ENCODE results near the gene CAMK2N1. TPM values are rescaled to one million over a fixed set of nuclear protein-coding genes. Genes with fewer than 3 reads are reported as not detected.
"Not testable (repeated sequence)": the region's sequence is repeated elsewhere in the genome, so short reads cannot be mapped to it uniquely, and the experiment has no call there.

The CAMK2N1 gene
- under 1 TPM; 0.47 to 0.82 TPM for total RNA-seq

DNA sequence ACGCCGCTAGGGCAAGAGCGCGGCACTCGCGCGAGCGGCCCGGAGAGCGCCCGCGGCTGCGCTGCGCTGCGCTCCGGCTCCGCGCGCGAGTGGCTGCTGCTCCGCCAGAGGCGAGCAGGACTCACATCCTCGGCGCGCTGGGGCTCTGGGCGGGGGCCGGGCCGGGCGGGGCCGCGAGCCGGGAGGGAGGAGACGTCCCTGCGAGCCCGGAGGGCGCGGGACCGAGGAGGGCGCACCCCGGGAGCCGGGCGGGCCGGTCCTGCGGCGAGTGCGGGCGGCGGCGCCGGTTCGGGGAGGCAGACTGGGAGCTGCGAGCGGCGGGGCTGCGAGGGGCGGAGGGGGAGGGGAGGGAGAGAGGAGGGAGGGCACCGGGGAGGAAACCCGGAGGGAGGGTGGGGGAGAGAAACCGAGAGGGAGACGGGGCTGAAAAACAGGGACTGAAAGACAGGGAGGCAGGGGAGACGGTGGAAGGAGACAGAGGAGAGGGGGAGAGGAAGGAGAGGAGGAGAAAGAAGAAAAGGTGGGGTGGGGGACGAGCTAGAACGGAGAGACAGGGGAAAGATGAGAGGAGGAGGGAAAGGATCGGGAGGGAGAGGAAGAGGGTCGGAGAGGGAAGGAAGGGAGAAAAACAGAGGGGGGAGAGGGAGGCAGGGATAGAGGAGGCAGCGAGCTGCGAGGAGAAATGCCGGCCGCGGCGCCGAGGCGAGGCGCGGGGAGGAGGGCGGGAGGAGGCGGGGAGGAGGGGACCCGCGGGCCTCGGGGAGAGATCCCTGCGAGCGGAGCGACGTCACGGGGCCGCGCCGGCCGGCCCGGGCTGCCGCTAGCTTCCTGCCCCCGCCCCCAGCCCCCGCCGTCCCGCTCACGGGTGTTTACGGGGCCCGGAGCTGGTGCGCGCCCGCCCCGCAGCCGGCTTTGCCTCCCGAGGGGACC is at the start of gene CAMK2N1:
CAMK2N1 (minus strand) TSS at position 684 of the 930 bp plus-strand sequence. CDS start 831 bp downstream, outside the sequence.
- Mint-ChIP-seq H3K27ac (no peak within 1 kb of the TSS), H3K4me3 (peak within 1 kb of the TSS; percentile 72), H3K9me3 (ENCODE audit: low read depth) (no peaks in the 10 kb centered on the region), H3K4me1 (peaks cover 10% of the 10 kb centered on the region), H3K36me3 (no peaks in the 10 kb centered on the region), H3K27me3 (peaks cover 76% of the 10 kb centered on the region)
- ATAC-seq (peak; percentile 73), DNase-seq (peak; percentile 54)
- CTCF ChIA-PET: interaction anchor here (0.6 to 1.7 kb wide), 5 partner anchors 9 to 274 kb away, joined by 3 to 6 read pairs (median 3); no protein-coding TSS in a partner anchor

GRCh38 chr1:20534659-20535417 is 48.8 kb upstream of the CAMK2N1 start:
- no peak for DNase-seq
- H3K27me3 Mint-ChIP-seq: peaks cover 64% of the 10 kb centered on the region
- CTCF ChIA-PET: interaction anchor here (1.4 kb wide), 1 partner anchor 12 kb away, joined by 3 read pairs; no protein-coding TSS in a partner anchor
- no peaks in the 10 kb centered on the region for H3K4me1 Mint-ChIP-seq
- no peak overlapping the region for H3K4me3 Mint-ChIP-seq
- ATAC-seq: no peak
- H3K27ac Mint-ChIP-seq: no peak overlapping the region
- H3K36me3 Mint-ChIP-seq: no peaks in the 10 kb centered on the region
- H3K9me3 Mint-ChIP-seq (ENCODE audit: low read depth): no peaks in the 10 kb centered on the region

DNA sequence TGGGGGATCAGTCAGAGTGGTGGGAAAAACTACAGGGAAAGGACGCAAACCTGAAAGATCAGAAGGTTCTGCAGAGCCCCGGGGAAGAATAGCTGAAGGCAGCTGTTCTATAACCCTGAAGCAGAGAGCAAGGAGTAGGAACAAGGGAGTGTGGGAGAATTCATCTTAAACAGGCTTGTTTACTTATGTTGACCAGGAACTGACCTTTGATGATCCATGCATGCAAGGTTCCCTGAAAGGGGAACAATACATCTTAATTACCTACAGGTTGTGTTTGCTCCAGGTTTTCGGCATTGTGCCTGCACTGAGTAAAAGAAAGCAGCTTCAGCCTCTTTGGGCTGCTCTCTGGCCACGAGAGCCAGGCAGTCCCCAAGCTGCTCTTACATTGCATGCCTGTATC is 47.6 kb upstream of the CAMK2N1 start:
- no peak overlapping the region for H3K4me3 Mint-ChIP-seq
- CTCF ChIA-PET: no interaction called here
- H3K4me1 Mint-ChIP-seq: no peaks in the 10 kb centered on the region
- H3K9me3 Mint-ChIP-seq (ENCODE audit: low read depth): no peaks in the 10 kb centered on the region
- H3K36me3 Mint-ChIP-seq: no peaks in the 10 kb centered on the region
- no peak for DNase-seq
- no peak overlapping the region for H3K27ac Mint-ChIP-seq
- peaks cover 63% of the 10 kb centered on the region for H3K27me3 Mint-ChIP-seq
- no peak for ATAC-seq

DNA sequence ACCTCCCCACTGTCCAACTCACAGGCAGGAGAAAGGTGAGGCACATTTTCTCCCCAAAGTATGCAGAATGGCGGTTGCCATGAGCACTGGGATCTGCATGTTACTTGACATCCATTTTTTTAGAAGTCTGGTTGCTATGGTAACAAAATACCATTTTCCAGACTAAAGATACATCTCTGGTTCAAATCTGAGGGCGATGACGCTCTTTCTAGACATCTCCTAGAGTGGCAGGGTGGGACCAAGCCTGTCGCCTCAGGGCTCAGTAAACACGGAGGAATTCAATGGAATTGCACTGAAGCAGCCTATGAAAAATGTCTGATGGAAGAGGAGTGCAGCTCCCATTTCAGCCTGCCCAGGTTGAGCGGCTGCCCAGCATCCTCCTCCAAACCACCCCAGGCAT is 44.9 kb upstream of the CAMK2N1 start:
- ATAC-seq: no peak
- Mint-ChIP-seq H3K4me3 (no peak overlapping the region), H3K27ac (no peak overlapping the region), H3K9me3 (ENCODE audit: low read depth) (no peaks in the 10 kb centered on the region), H3K27me3 (peaks cover 64% of the 10 kb centered on the region), H3K36me3 (no peaks in the 10 kb centered on the region), H3K4me1 (no peaks in the 10 kb centered on the region)
- DNase-seq: no peak
- CTCF ChIA-PET: no interaction called here

DNA sequence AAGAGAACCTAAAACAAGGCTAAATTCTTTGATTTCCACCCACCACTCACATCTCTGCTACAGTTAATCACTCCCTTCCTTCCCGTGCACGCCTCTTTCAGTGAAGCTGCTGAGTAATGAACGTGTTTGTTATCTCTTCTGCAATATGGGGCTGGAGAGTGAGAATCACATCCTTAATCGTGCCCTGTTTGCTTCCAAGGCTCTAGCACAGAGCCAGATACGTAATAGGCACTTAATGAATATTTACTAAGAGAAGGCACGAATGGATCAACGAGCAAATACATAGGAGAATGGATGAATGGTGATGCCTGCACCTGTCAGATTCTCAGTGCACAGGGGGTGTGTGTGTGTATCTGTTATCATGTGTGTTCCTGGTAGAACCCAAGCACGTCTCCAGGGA is 44.3 kb upstream of the CAMK2N1 start:
- H3K27ac Mint-ChIP-seq: no peak overlapping the region
- no peak for ATAC-seq
- no peak overlapping the region for H3K4me3 Mint-ChIP-seq
- no peaks in the 10 kb centered on the region for H3K4me1 Mint-ChIP-seq
- H3K9me3 Mint-ChIP-seq (ENCODE audit: low read depth): no peaks in the 10 kb centered on the region
- peaks cover 62% of the 10 kb centered on the region for H3K27me3 Mint-ChIP-seq
- CTCF ChIA-PET: no interaction called here
- H3K36me3 Mint-ChIP-seq: no peaks in the 10 kb centered on the region
- no peak for DNase-seq

DNA sequence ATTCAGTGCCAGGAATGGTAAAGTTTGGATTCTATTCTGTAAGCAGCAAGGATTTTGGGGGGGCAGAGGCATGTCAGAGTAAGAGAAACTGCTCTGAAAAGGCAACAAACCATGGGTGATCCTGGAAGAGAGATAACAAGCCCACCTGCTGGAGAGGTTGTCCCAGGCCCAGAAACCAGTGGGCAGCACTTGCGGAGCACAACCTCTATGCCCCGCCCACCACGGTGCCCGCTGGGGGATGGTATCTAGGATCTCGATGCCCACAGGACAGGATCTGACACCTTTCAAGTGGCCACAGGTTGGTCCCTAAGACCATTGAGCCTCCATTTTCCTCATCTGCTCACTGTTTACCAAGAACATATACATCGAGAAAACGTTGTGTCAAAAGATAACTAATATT is 42.2 kb upstream of the CAMK2N1 start:
- CTCF ChIA-PET: no interaction called here
- Mint-ChIP-seq H3K36me3 (no peaks in the 10 kb centered on the region), H3K9me3 (ENCODE audit: low read depth) (no peaks in the 10 kb centered on the region), H3K4me1 (no peaks in the 10 kb centered on the region), H3K27me3 (peaks cover 43% of the 10 kb centered on the region), H3K27ac (no peak overlapping the region), H3K4me3 (no peak overlapping the region)
- ATAC-seq: no peak
- DNase-seq: no peak

DNA sequence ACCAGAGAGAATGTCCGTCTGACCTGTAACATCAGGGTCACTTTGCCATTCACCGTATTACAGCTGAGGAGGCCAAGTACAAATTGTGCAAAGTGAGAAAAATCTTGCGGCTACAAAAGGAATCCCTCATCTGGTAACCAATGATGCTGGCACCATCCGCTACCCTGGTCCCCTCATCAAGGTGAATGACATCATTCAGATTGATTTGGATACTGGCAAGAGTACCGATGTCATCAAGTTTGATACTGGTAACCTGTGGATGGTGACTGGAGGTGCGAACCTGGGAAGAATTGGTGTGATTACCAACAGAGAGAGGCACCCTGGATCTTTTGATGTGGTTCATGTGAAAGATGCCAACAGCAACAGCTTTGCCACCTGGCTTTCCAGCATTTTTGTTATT is 40.3 kb upstream of the CAMK2N1 start:
- Mint-ChIP-seq H3K27me3 (peaks cover 43% of the 10 kb centered on the region), H3K9me3 (ENCODE audit: low read depth) (no peaks in the 10 kb centered on the region), H3K4me1 (no peaks in the 10 kb centered on the region), H3K4me3 (no peak overlapping the region), H3K36me3 (no peaks in the 10 kb centered on the region), H3K27ac (no peak overlapping the region)
- CTCF ChIA-PET: no interaction called here
- DNase-seq (no peak), ATAC-seq (no peak)

GRCh38 chr1:20521960-20522861 is 36.2 kb upstream of the CAMK2N1 start:
- ATAC-seq (peak; percentile 60), DNase-seq (peak; percentile 76)
- Mint-ChIP-seq H3K4me1 (peaks cover 5% of the 10 kb centered on the region), H3K27ac (no peak overlapping the region), H3K27me3 (peaks cover 40% of the 10 kb centered on the region), H3K4me3 (no peak overlapping the region), H3K9me3 (ENCODE audit: low read depth) (no peaks in the 10 kb centered on the region), H3K36me3 (no peaks in the 10 kb centered on the region)
- CTCF ChIA-PET: interaction anchor here (0.6 to 2.9 kb wide), 5 partner anchors 110 to 212 kb away, joined by 3 to 10 read pairs (median 4); partner anchors contain the start of gene PINK1

DNA sequence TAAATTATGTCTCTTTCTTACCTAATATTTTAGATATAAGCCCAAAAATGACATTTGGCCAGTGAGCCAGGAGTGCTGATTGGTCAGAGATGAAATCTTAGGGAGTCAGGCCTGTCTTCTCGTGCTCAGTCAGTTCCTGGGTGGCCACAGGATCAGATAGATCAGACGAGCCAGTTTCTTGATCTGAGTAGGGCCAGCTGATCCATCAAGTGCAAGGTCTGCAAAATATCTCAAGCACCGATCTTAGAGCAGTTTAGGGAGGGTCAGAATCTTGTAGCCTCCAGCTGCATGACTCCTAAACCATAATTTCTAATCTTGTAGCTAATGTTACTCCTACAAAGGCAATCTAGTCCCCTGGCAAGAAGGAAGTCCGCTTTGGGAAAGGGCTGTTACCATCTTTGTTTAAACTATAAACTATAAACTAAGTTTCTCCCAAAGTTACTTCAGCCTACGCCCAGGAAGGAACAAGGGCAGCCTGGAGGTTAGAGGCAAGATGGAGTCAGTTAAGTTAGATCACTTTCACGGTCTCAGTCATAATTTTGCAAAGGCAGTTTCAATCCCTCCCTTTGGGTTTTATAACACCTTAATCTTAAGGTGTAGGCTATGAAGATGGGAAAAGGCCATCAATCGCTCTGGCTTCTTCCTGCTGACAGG is 33.7 kb upstream of the CAMK2N1 start:
- H3K9me3 Mint-ChIP-seq (ENCODE audit: low read depth); H3K4me1 Mint-ChIP-seq; ATAC-seq; H3K36me3 Mint-ChIP-seq; H3K27ac Mint-ChIP-seq; H3K4me3 Mint-ChIP-seq; DNase-seq: not testable (repeated sequence)
- H3K27me3 Mint-ChIP-seq: peaks cover 34% of the 10 kb centered on the region
- CTCF ChIA-PET: interaction anchor here (1.1 kb wide), 1 partner anchor 114 kb away, joined by 4 read pairs; the partner anchor contains the start of gene PINK1

- Mint-ChIP-seq H3K4me1 (peaks cover 7% of the 10 kb centered on the region), H3K27ac (no peak overlapping the region), H3K36me3 (no peaks in the 10 kb centered on the region), H3K4me3 (no peak overlapping the region), H3K27me3 (peaks cover 6% of the 10 kb centered on the region), H3K9me3 (ENCODE audit: low read depth) (no peaks in the 10 kb centered on the region)
- ATAC-seq (no peak), DNase-seq (no peak)
- CTCF ChIA-PET: no interaction called here
These were observed 25.8 kb upstream of the CAMK2N1 start for GRCh38 chr1:20511518-20512428.

DNA sequence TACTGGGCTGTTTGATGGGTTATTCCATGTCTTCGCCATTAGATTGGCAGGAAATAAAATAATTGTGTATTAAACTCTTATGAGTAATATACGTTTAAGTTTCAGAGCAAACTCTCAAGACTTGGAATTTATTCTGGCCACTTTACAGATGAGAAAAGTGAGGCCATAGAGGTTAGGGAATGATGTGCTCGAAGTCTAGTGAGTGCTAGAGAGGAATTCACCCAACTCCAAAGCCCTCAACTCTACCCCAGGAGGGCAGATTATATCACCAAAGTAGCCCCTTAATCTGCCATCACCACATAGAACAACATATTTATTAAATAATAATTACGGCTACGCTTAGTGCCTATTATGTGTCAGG is 22.4 kb upstream of the CAMK2N1 start:
- no peaks in the 10 kb centered on the region for H3K9me3 Mint-ChIP-seq (ENCODE audit: low read depth)
- CTCF ChIA-PET: interaction anchor here (1.0 to 2.1 kb wide), 4 partner anchors 14 to 296 kb away, joined by 5 to 17 read pairs (median 8); partner anchors contain the start of gene DDOST
- H3K27ac Mint-ChIP-seq: peak overlapping the region; percentile 87
- ATAC-seq (no peak), DNase-seq (no peak)
- peak overlapping the region; percentile 87 for H3K4me3 Mint-ChIP-seq
- H3K4me1 Mint-ChIP-seq: peaks cover 22% of the 10 kb centered on the region
- H3K36me3 Mint-ChIP-seq: no peaks in the 10 kb centered on the region
- H3K27me3 Mint-ChIP-seq: no peaks in the 10 kb centered on the region
